WTC11 (cell line): ENCODE data around the gene SOX18. TPM values are rescaled to one million over a fixed set of nuclear protein-coding genes. Genes with fewer than 3 reads are reported as not detected.

Source experiments
- ATAC-seq: fragments of 200-7000 bp; cut with Tn5 transposase; 2 replicates; pipeline ENCODE4 v1.10.0; 2021; ENCODE audit warnings: mild to moderate bottlenecking, moderate library complexity
- CTCF ChIA-PET: fragments of 300-600 bp; sonication (Branson Sonifier 250); formaldehyde crosslinking; loops from one replicate; lab custom pipeline; 2021; ENCODE audit warnings: antibody characterized with exemption; lab: Charles Lee
- POLR2A ChIA-PET: fragments of 350-600 bp; sonication (Branson Sonifier 250); formaldehyde crosslinking; loops from one replicate; lab custom pipeline; 2021; ENCODE audit warnings: antibody characterized with exemption; lab: Charles Lee
- DNase-seq: peaks from one replicate; pipeline ENCODE4 v3.0.0; 2021; ENCODE audit warnings: low spot score
- H3K27ac Mint-ChIP-seq: 2 replicates; pipeline ENCODE4 v1.8.0; 2021; ENCODE audit warnings: mixed read lengths
- H3K27me3 Mint-ChIP-seq: 2 replicates; pipeline ENCODE4 v1.8.0; 2021; ENCODE audit warnings: low read depth, mild to moderate bottlenecking, moderate library complexity, mixed read lengths
- H3K36me3 Mint-ChIP-seq: 2 replicates; pipeline ENCODE4 v1.8.0; 2021; ENCODE audit warnings: mixed read lengths
- H3K4me1 Mint-ChIP-seq: 2 replicates; pipeline ENCODE4 v1.8.0; 2022; ENCODE audit warnings: mixed read lengths
- H3K4me3 Mint-ChIP-seq: 2 replicates; pipeline ENCODE4 v1.8.0; 2021; ENCODE audit warnings: mild to moderate bottlenecking, moderate library complexity, mixed read lengths
- H3K9me3 Mint-ChIP-seq: 2 replicates; pipeline ENCODE4 v1.8.0; 2021; ENCODE audit warnings: mixed read lengths
- GABPB1 ChIP-seq: sonication (generic); formaldehyde crosslinking; IDR thresholded peaks from 2 replicates; pipeline ENCODE4 v1.8.1; 2023; ENCODE audit warnings: mild to moderate bottlenecking, missing genetic modification reagents
- GTF2I ChIP-seq: fragments of 250-450 bp; sonication (Bioruptor Pico); conservative IDR thresholded peaks from 2 replicates; pipeline ENCODE4 v1.4.0; 2021; ENCODE audit warnings: mild to moderate bottlenecking
- KAT7 ChIP-seq: sonication (generic); formaldehyde crosslinking; IDR thresholded peaks from 2 replicates; pipeline ENCODE4 v1.8.1; 2023; ENCODE audit warnings: missing genetic modification reagents, mild to moderate bottlenecking, borderline replicate concordance
- NFYB ChIP-seq: sonication (generic); formaldehyde crosslinking; conservative IDR thresholded peaks from 2 replicates; pipeline ENCODE4 v1.8.0; 2022; ENCODE audit warnings: low read depth, missing genetic modification reagents
- total RNA-seq: library from RNA; stranded (reverse); gene quantifications from 3 replicates; pipeline ENCODE4 v1.2.3, GENCODE V29; 2021
- TF ChIP-seq, protein P1 (sequence below): fragments of 250-450 bp; sonication (Bioruptor Pico); conservative IDR thresholded peaks from 2 replicates; pipeline ENCODE4 v1.9.0; 2021; ENCODE audit warnings: mild to moderate bottlenecking
- TF ChIP-seq, protein P2 (sequence below): sonication (generic); formaldehyde crosslinking; IDR thresholded peaks from 2 replicates; pipeline ENCODE4 v1.8.1; 2023; ENCODE audit warnings: mild to moderate bottlenecking, missing genetic modification reagents
- TF ChIP-seq, protein P3 (sequence below): sonication (generic); formaldehyde crosslinking; conservative IDR thresholded peaks from 2 replicates; pipeline ENCODE4 v1.8.1; 2023; ENCODE audit warnings: mild to moderate bottlenecking, low read depth, missing genetic modification reagents, moderate library complexity
- TF ChIP-seq, protein P4 (sequence below): sonication (generic); formaldehyde crosslinking; conservative IDR thresholded peaks from 2 replicates; pipeline ENCODE4 v1.8.1; 2022; ENCODE audit warnings: mild to moderate bottlenecking, missing genetic modification reagents

Gene SOX18
- total RNA-seq, 1 experiment from 2014 or later = 0.81 TPM

DNA sequence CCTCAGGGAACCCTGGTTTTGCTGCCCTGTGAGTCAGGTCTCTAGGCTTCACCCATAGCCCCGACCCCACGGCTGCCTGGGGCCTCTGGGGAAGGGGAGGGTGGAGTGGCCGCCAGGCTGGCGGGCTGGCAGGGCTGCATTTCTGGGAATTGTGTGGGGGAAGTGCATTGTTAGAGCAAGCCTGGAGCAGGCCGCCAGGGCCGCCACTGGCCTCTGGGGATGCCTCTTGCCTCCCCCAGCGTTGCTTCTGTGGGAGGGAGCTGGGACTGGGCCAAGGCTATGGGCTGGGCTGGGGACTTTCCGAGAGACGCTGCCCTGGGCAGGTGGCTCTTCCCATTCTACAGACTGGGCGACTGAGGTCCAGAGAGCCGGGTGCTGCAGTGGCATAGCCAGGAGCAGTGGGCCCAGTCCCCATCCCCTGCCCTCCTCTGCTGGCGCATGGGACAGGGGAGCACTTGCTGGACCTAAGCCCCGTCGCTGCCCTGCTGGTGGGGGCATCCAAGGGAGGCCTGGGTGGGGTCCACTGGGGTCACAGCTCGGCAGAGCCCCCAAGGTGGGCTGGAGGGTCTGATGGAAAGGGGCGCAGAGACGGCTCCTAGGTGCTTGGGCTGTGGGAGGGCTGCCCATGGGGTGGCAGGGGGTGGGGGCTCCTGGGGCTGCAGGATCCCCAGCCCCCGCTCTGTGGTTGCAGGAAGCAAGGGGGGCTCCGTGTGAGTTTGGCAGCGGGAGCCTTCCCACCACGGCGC, 6.6 kb upstream of the SOX18 start:
- DNase-seq (no peak), ATAC-seq (no peak)
- CTCF ChIA-PET = interaction anchor here (1.2 to 2.9 kb wide), 8 partner anchors 10 to 200 kb away, joined by 3 to 40 read pairs (median 8); partner anchors contain the start of genes OPRL1, PRPF6, RGS19 and SAMD10
- Mint-ChIP-seq H3K27ac (no peak overlapping the region), H3K4me1 (peaks cover 22% of the 10 kb centered on the region), H3K9me3 (no peaks in the 10 kb centered on the region), H3K36me3 (no peaks in the 10 kb centered on the region), H3K27me3 (peaks cover 13% of the 10 kb centered on the region), H3K4me3 (no peak overlapping the region)
- TF ChIP-seq, protein P1, sequence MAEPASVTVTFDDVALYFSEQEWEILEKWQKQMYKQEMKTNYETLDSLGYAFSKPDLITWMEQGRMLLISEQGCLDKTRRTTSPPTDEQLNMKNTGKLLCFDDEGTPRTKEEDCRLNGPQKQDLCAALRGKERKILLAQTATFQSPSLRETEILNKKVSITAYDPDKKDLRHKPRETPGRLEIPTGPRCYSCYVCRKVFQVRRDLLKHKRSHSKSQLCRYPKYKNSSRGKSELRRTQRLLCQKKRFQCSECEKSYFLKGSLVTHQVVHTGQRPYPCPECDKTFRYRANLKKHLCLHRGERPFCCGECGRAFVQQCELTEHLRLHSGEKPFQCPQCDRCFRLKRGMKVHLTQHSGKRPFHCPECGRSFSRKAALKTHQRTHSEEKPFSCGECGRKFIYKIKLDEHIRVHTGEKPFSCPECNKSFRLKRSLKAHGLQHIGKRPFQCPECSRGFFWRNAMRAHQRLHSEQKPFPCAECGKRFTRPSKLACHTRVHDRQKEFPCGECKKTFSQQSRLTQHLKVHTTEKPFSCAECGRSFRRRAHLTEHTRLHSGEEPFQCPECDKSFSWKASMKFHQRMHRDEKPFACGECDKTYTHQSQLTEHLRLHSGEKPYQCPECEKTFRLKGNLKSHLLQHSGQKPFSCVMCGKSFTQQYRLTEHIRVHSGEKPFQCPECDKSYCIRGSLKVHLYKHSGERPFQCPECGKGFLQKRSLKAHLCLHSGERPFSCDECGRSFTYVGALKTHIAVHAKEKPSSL (CRISPR knock-in tag) = no peak
- TF ChIP-seq, protein P2, sequence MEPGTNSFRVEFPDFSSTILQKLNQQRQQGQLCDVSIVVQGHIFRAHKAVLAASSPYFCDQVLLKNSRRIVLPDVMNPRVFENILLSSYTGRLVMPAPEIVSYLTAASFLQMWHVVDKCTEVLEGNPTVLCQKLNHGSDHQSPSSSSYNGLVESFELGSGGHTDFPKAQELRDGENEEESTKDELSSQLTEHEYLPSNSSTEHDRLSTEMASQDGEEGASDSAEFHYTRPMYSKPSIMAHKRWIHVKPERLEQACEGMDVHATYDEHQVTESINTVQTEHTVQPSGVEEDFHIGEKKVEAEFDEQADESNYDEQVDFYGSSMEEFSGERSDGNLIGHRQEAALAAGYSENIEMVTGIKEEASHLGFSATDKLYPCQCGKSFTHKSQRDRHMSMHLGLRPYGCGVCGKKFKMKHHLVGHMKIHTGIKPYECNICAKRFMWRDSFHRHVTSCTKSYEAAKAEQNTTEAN (CRISPR knock-in tag) = no peak
- TF ChIP-seq, protein P3, sequence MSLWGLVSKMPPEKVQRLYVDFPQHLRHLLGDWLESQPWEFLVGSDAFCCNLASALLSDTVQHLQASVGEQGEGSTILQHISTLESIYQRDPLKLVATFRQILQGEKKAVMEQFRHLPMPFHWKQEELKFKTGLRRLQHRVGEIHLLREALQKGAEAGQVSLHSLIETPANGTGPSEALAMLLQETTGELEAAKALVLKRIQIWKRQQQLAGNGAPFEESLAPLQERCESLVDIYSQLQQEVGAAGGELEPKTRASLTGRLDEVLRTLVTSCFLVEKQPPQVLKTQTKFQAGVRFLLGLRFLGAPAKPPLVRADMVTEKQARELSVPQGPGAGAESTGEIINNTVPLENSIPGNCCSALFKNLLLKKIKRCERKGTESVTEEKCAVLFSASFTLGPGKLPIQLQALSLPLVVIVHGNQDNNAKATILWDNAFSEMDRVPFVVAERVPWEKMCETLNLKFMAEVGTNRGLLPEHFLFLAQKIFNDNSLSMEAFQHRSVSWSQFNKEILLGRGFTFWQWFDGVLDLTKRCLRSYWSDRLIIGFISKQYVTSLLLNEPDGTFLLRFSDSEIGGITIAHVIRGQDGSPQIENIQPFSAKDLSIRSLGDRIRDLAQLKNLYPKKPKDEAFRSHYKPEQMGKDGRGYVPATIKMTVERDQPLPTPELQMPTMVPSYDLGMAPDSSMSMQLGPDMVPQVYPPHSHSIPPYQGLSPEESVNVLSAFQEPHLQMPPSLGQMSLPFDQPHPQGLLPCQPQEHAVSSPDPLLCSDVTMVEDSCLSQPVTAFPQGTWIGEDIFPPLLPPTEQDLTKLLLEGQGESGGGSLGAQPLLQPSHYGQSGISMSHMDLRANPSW = no peak
- 0 out of 2 replicates have a peak, but pooled peaks have one; percentile 48 for TF ChIP-seq GTF2I (CRISPR knock-in tag)
- no peak for TF ChIP-seq NFYB (CRISPR knock-in tag)
- POLR2A ChIA-PET = no interaction called here

DNA sequence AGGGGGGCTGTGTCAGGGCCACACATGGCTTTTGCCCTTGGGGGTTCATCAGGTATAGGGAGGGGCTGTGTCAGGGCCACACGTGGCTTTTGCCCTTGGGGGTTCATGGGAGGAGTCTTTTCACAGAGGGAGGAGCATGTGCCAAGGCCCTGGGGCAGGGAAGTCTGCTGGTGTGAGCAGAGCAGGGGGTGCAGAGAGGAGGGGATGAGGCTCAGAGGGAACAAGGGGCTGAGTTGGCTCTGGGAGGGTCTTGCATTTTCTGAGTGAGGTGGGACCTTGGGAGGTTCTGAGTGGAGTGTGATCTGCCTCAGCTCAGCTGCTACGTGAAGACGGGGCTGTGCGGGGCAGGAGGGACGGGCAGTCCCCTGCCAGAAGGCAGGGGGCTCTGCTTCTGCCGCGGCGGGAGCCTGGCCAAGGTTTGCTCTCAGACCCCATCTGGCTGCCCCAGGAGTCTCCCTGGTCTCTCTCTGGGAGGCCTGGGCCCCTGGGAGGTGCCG, 6.0 kb upstream of the SOX18 start:
- H3K36me3 Mint-ChIP-seq = no peaks in the 10 kb centered on the region
- H3K27me3 Mint-ChIP-seq = peaks cover 19% of the 10 kb centered on the region
- ATAC-seq (no peak), DNase-seq (no peak)
- H3K4me1 Mint-ChIP-seq = peaks cover 22% of the 10 kb centered on the region
- POLR2A ChIA-PET = interaction anchor here (0.6 kb wide), 1 partner anchor 153 kb away, joined by 3 read pairs; no protein-coding TSS in a partner anchor
- H3K9me3 Mint-ChIP-seq = no peaks in the 10 kb centered on the region
- no peak overlapping the region for H3K4me3 Mint-ChIP-seq
- CTCF ChIA-PET = interaction anchor here (1.9 to 2.4 kb wide), 3 partner anchors 11 to 14 kb away, joined by 7 to 12 read pairs (median 11); no protein-coding TSS in a partner anchor
- no peak overlapping the region for H3K27ac Mint-ChIP-seq
- TF ChIP-seq, protein P4, sequence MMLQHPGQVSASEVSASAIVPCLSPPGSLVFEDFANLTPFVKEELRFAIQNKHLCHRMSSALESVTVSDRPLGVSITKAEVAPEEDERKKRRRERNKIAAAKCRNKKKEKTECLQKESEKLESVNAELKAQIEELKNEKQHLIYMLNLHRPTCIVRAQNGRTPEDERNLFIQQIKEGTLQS (CRISPR knock-in tag) = no peak
- peak; percentile 62; the same call in 1 of the 2 replicates for TF ChIP-seq GTF2I (CRISPR knock-in tag)
- TF ChIP-seq, all 79 proteins: peak for 1

DNA sequence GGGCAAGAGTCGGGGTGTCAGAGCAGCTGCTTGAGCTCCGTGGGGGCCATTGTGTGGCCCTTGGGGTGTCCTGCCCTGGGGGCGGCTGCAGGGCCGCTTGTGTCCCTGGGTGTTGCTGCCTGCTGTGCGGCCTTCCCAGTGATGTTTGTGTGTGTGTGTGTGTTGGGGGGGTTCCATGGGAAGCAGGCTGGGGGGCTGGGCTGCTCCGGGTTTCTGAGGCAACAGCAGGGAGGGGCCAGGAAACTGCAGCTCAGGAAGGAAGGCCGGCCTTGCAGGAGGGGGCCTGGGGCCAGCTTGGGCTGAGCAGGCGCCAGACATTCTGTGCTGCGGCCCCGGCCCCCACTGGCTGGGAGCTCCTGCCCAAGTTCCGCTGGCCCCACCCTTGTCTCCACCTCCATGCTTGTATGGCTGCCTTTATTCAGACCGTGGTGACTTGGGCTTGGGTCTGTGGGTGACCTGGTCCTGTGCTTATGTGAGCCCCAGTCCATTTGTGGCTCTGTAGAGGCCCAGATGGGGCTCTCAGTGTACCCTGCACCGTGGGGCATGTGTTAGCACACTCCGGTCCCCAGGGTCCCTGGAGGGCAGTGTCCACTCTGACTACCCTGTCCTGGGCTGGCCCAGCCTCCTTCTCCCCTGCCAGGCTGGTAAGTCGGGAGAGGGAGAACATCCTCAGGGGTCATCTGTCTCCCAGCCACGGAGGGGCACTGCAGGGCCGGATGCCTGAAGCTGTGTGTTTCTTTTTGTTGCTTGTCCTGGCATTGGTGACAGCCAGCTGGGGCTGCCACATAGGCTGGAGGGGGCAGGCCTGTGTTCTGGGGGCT, 4.6 kb upstream of the SOX18 start:
- peak overlapping the region; percentile 74; the same call in 1 of the 2 replicates for H3K27ac Mint-ChIP-seq
- ATAC-seq (peak; percentile 20), DNase-seq (peak; percentile 56)
- peaks cover 22% of the 10 kb centered on the region for H3K4me1 Mint-ChIP-seq
- no peaks in the 10 kb centered on the region for H3K9me3 Mint-ChIP-seq
- ChIA-PET CTCF (interaction anchor here (0.6 to 3.4 kb wide), 13 partner anchors 8 to 168 kb away, joined by 3 to 53 read pairs (median 7); partner anchors contain the start of genes LKAAEAR1, OPRL1, PRPF6 and SAMD10), POLR2A (interaction anchor here (0.6 to 1.4 kb wide), 3 partner anchors 25 to 91 kb away, joined by 3 read pairs; no protein-coding TSS in a partner anchor)
- no peaks in the 10 kb centered on the region for H3K36me3 Mint-ChIP-seq
- TF ChIP-seq KAT7 (CRISPR knock-in tag) (no peak), GABPB1 (CRISPR knock-in tag) (peak; percentile 88)
- peaks cover 24% of the 10 kb centered on the region for H3K27me3 Mint-ChIP-seq
- H3K4me3 Mint-ChIP-seq = no peak overlapping the region
